K562 (cell line): ENCODE data around the gene ULBP2. TPM values are rescaled to one million over a fixed set of nuclear protein-coding genes. Genes with fewer than 3 reads are reported as not detected.
A peak's percentile ranks its signal among the peaks of the same experiment; 100 is the strongest.

Experiments used
- DNMT1 ChIP-seq: fragments of 450-650 bp; IDR thresholded peaks from 2 replicates; pipeline ENCODE4 v1.6.1; 2016; ENCODE audit warnings: antibody characterized with exemption, mild to moderate bottlenecking
- ESRRA ChIP-seq: fragments of 450-650 bp; IDR thresholded peaks from 2 replicates; pipeline ENCODE4 v1.6.1; 2014; ENCODE audit warnings: low read depth, mild to moderate bottlenecking, moderate library complexity, borderline replicate concordance
- ETV1 ChIP-seq: fragments of 450-650 bp; conservative IDR thresholded peaks from 2 replicates; pipeline ENCODE4 v1.6.1; 2016; ENCODE audit warnings: missing genetic modification characterization, control low read depth, low read depth, missing compliant biosample characterization
- GTF2B ChIP-seq: IDR thresholded peaks from 2 replicates; pipeline ENCODE4 v1.6.1; 2011; ENCODE audit not compliant: insufficient read length; ENCODE audit errors: extremely low read depth
- HDAC6 ChIP-seq: IDR thresholded peaks from 2 replicates; pipeline ENCODE4 v1.6.1; 2012; ENCODE audit warnings: low read depth, mild to moderate bottlenecking, control low read depth, inconsistent platforms, low read length, moderate library complexity
- HNRNPLL ChIP-seq: fragments of 200-400 bp; formaldehyde crosslinking; IDR thresholded peaks from 2 replicates; pipeline ENCODE4 v1.6.1; 2017; ENCODE audit warnings: low read length, low read depth, mild to moderate bottlenecking; ENCODE audit not compliant: poor library complexity, severe bottlenecking
- IRF9 ChIP-seq: fragments of 450-650 bp; IDR thresholded peaks from 2 replicates; pipeline ENCODE4 v1.6.1; 2016; ENCODE audit warnings: missing biosample characterization, missing genetic modification characterization
- KHSRP ChIP-seq: fragments of 450-650 bp; IDR thresholded peaks from 2 replicates; pipeline ENCODE4 v1.6.1; 2017
- RNF2 ChIP-seq: sonication (generic); IDR thresholded peaks from 2 replicates; pipeline ENCODE4 v1.6.1; 2016
- SFPQ ChIP-seq: fragments of 200-400 bp; formaldehyde crosslinking; IDR thresholded peaks from 2 replicates; pipeline ENCODE4 v1.6.1; 2017; ENCODE audit warnings: mild to moderate bottlenecking, low read depth, low read length, moderate library complexity
- ZBTB26 ChIP-seq: fragments of 450-650 bp; formaldehyde crosslinking; IDR thresholded peaks from 2 replicates; pipeline ENCODE4 v1.4.0; 2022; ENCODE audit warnings: missing genetic modification characterization
- ZNF318 ChIP-seq, 2 experiments: fragments of 450-650 bp; IDR thresholded peaks; 2 replicates each; pipeline ENCODE4 v1.6.1; 2016; ENCODE audit warnings: mild to moderate bottlenecking in 2 of 2, borderline replicate concordance in 1 of 2, low read depth in 1 of 2, moderate library complexity in 1 of 2
- ZNF830 ChIP-seq: fragments of 250-450 bp; sonication (Bioruptor Pico); IDR thresholded peaks from 2 replicates; pipeline ENCODE4 v1.5.0; 2021; ENCODE audit warnings: mild to moderate bottlenecking
- polyA plus RNA-seq, 8 experiments: library from polyadenylated mRNA; depleted of rRNA in 4 of 8; stranded (reverse) in 5 of 8; unstranded in 3 of 8; fragments of >200 nt; fragmentation: Nextera tagmentation in 2 of 8; fragmentation: Illumina TruSeq in 1 of 8; extraction: Ambion mirVana in 2 of 8; extraction: Trizol in 1 of 8; gene quantifications; 2 replicates each; pipeline versions ENCODE4 v1.2.1 to v1.2.3, GENCODE V29; 2011 to 2014; ENCODE audit warnings: inconsistent platforms in 1 of 8, missing spikeins in 1 of 8
- total RNA-seq, 7 experiments: library from RNA; depleted of rRNA in 6 of 7; stranded (reverse); fragments of >200 nt in 6 of 7; fragmentation: Illumina TruSeq in 2 of 7; extraction: Trizol in 2 of 7; gene quantifications; 2 replicates each; pipeline versions ENCODE4 v1.2.1 to v1.2.3, GENCODE V29; 2011 to 2021; ENCODE audit warnings: low replicate concordance in 1 of 7

The ULBP2 gene
- total and polyA plus RNA-seq, 9 of the 15 experiments (the other 6 are each of a cell fraction or from before 2014, with no cell fraction given): 0.50 to 5.3 (median 1.2) TPM

- TF ChIP-seq SFPQ (no peak), HNRNPLL (peak; percentile 67), DNMT1 (no peak), ETV1 (no peak), ESRRA (peak; percentile 51; the same call in 1 of the 2 replicates), ZNF830 (CRISPR knock-in tag) (no peak), RNF2 (peak; percentile 80; the same call in 1 of the 2 replicates), GTF2B (no peak), IRF9 (peak; percentile 92), KHSRP (no peak), ZBTB26 (CRISPR knock-in tag) (no peak), HDAC6 (no peak), ZNF318 (IDR thresholded peaks at IDR 0.05; ENCODE audit: borderline replicate concordance in 1 of 2, low read depth in 1 of 2) (0 out of 4 replicates have a peak, but pooled peaks of 1 of the 2 experiments have one; percentile 41)
Measured at GRCh38 chr6:149963462-149964307, 21.9 kb downstream of the ULBP2 start, which contains the start of gene ULBP1 (continued).
